SH-SY5Y (cell line): ENCODE data around the gene AGBL1.

ENCODE experiments used
- GATA2 ChIP-seq: IDR thresholded peaks from 2 replicates; pipeline ENCODE4 v1.6.1; 2011; ENCODE audit warnings: mild to moderate bottlenecking, low read depth, low read length
- GATA3 ChIP-seq: IDR thresholded peaks from 2 replicates; pipeline ENCODE4 v1.6.1; 2011; ENCODE audit warnings: low read depth, mild to moderate bottlenecking, low read length, moderate library complexity

The AGBL1 gene

DNA sequence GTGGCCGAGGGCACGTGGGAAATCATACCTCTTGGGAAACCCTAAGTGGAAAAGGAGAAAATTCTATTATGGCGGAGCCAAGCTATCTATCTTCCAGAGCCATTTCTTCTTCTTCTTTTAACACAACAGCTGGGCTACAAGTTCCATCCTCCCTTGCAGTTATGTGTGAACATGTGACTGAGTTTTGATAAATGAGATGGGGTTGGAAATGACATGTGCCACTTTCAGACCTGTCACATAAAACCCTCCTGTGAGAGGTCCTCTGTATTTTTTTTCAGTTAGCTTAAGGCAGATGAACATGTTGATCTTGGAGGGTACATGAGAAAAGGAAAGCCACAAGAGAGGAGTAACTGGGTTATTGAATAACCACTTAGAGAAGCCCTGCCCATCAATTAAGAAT lies 47.9 kb downstream of the AGBL1 start:
- no peak for TF ChIP-seq GATA2
- no peak for TF ChIP-seq GATA3

DNA sequence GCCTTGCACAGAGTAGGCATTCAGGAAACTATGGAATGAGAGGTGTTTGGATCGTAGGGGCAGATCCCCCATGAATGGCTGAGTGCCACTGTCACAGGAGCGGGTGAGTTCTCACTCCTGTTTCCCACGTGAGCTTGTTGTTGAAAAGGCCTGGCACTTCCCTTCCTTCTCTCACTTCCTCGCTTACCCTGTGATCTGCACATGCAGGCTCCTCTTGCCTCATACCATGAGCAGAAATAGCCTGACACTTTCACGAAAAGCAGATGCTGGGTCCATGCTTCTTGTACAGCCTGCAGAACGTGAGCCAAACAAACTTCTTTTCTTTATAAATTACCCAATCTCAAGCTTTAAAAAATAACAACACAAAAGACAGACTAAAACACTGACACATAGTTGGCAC lies 55.4 kb downstream of the AGBL1 start:
- TF ChIP-seq GATA3 (no peak), GATA2 (no peak)

DNA sequence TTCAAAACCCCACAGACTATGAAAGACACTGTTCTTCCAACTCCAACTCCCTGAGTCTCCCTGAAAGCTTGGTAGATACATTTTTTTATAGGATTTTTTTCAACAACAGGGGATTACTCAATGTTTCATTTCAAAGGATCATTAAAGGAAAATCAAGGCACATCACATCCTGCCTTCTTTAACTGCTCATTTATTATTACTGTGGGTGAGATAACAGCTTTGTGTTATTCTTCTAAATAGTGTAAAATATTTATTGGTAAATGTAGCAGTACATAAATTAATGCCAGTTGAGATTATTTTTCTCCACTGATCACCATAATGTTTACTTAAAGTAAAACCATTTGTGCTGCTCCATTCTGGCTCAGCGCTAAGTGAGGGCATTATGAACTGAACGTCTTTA lies 57.2 kb downstream of the AGBL1 start:
- no peak for TF ChIP-seq GATA2

DNA sequence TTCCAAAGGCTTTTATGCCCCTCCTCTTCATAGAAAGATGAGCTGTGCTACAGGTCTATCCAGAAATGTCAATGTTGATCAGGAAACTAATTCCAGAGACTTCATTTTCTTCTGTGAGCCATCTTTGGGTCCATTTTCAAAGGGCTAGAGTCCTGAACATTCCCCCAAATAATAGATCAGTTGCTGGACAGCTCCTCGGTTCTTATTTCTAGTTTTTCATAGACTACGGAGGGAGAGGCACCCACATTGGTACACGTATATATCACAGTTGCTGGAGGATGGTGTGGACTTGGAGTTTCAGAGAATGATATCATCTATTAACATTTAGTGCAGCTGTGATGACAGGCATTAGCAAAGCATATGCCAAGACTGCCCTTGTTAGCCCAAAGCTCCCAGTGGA lies 59.1 kb downstream of the AGBL1 start:
- TF ChIP-seq GATA2 (no peak), GATA3 (no peak)

DNA sequence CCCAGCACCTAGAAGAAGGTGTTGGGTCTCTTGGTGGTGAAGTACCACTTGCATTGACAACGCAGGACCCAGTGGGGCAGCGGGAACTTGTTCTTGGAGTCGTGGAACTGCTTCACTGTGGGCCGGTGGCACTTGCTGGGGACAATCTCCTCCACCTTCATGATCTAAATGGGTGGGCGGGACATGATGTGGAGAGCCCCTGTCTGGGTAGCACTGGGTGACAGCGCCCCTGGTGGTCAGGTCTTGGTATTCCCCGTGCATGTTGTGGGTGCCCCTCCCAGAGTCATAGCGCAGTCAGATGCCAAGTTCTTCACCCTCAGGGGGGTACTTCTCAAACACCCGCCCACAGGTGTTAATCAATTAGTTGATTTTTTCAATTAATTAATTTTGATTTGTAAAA lies 60.2 kb downstream of the AGBL1 start:
- no peak for TF ChIP-seq GATA2
- no peak for TF ChIP-seq GATA3

DNA sequence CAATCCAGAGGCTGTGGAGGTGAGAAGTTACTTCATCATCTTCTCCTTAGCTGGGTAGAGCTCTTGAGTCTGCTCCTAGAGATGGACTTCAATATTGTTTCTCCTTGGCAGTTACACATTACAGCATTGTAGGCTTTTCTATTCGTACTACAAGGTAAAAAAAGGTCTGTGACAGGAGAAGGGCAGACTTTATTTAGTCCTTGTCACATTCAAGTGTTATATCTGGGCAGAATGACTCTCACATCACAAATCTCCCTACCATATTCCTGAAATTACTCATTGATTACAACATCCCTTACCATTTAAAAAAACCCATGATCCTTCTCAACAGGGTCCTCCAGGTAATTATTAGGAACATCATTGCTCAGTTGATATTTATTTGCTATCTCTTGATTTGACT lies 75.0 kb downstream of the AGBL1 start:
- TF ChIP-seq GATA3 (no peak), GATA2 (no peak)

DNA sequence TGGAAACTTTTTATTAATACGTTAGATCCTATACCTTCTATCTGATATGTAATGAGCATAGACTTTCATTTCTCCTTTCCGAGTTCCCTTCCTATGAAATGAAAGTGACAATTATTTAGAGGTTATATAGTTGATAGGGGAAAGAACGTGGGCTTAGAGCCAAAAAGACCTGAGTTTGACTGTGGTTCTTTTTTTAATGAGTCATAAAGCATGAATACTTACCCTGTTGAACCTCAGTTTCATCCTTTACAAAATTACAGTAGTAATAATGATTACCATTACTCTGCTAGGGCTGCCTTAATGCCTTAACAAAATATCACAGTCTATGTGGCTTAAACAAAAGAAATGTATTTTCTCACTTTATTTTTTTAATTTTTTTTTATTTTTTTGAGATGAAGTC lies 75.9 kb downstream of the AGBL1 start:
- TF ChIP-seq GATA2 = no peak

DNA sequence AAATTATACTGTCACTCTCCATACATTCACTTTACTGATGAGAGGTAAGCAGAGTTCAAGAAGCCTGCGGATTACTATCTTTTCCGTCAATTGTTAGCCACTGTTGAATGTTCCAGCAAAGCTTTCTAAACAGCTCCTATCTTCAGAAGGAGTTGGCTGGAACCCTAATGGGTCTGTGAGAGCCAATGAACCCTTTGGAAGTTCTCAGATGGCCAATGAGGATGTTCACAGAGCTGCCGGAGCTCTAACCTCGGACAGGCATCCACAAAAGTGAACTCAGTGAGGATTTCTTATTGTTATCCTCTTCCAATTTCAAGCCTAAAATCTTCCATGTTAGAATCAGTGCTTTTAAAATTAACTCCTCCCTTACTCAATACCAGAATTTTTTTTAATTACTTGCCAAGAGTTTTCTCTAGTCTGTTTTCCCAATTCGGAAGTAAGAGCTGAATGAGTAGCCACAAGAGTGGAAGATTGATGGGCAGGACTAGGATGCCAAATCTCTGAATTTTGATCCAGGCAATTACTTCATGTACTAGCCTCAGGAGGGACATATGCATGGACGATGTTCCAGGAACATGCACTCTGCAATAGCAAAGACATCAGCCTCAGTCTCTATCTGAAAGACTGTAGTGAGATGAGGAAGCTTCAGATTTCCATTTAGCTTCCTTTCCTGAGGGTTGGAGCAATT lies 78.1 kb downstream of the AGBL1 start:
- TF ChIP-seq GATA3 (no peak), GATA2 (no peak)

DNA sequence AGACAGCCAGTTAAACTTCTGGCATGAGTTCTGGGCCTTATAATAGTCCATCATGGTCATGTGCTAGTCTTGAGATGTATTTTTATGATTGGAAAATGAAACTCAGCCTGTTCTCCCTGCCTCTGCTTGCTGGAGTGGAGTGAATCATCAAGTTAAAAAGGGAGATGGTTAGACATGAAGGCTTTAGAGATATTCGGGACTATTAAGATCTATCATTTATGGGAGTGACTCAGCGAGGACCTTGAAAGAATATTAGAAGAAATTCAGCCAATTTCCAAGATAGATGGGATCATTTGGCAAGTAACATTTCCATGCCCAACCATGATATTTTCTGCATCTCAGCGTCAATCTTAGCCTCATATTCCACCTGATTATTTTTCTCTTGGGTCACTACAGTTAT lies 79.8 kb downstream of the AGBL1 start:
- TF ChIP-seq GATA3 (no peak), GATA2 (no peak)

DNA sequence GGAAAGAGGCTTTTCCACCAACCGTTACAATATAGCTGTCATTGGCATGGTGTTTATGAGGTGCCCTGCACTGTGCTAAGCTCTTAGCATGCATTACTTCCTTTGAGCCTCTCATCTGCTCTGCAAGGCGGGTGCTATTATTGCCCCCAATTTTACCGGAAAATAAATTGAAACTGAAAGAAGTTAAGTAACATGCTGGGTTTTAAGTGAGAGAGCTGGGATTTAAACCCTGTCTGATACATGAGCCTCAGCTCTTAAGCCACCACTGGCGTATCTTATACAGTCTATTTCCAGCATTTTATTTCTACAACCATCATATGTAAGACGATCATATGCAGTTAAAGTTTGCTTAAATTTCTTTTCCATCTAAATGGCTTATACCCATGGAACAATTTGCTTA lies 81.6 kb downstream of the AGBL1 start:
- TF ChIP-seq GATA3 = no peak
- TF ChIP-seq GATA2 = no peak

DNA sequence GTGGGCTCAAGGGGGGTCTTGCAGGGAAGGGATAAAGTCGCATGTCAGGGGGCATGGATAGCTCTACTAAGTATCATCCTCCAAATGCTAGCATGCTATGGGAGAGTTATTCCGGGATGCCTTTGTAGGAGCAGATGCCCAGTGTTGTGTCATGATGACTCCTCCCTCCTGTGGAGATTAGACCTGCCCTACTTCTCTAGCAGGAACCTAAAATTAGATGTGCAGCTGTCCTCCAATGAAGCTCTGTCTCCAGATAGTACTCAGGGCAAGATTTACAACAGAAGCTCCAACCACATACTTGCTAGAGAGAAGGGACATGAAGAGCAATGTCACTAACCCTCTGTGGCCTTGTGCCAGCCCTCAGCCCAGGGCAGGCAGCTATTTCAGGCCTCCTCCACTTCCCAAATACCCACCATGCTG lies 82.5 kb downstream of the AGBL1 start:
- no peak for TF ChIP-seq GATA2
- TF ChIP-seq GATA3 = no peak

DNA sequence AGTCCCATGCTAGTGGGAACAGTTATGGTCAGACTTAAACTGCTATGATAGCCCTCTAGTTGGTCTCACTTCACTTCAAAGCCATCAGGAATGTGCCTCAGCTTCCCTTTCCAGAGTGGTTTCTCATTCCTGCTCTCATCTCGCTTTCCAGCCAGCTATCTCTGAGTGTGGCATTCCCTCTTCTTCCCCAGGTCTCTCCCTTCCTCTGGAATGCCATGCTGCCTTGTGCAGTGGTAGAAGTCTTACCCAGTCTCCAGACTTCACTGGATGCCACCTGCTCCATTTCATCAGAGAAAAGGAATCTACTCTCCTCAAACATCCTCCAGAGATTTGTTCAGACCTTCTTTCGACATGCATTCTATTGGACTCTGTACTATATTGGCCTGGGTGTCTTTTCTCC lies 83.0 kb downstream of the AGBL1 start:
- TF ChIP-seq GATA2 (no peak), GATA3 (no peak)

DNA sequence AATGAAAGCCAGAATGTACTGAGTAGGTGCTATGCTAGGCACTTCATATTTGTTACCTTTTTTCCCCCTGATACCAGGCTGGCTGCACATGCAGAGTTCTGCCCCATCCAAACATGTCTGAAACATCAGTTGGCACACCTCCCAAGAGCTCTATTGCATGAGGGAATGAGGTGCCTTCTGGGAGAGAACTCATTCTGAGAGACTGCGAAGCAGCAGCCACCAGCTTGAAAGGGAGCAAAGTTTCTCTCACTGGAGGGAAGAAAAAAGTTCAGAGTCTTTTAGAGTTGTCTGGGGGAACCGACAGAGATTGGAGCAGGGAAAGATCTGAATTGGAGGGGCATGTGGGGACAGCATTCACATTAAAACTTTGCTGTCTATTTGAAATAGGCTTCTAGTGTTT lies 84.1 kb downstream of the AGBL1 start:
- TF ChIP-seq GATA3 (no peak), GATA2 (no peak)

DNA sequence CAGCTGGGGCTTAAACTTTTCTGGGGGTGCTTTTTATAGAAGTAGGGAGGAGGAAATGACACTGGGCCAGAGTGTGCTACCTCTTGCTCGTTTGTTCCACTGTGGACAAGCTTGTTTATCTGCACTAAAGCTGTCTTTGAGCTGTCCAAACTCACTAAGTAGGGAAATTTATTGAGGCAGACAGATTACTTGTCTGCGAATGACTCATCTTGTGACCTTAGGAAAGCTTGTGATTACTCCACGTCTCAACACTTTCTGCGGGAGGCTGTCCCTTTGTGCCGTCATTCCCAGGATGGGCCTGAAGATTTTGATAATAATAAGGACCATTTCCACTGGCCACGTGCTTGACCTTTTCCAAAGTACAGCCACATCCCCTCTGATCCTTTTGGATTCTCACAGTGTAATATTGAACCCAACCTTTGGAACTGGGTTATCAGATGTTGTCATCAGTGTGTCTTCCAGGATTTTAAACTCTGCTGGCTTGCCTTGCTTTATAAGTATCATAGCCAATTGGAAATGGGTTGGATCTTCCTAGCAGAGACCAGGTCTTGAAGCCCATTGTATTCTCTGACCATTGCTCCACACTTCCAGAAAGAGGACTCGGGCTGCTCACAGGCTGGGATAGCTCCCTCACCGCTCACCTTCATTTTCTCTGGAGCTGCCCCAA lies 84.7 kb downstream of the AGBL1 start:
- TF ChIP-seq GATA2 (no peak), GATA3 (no peak)
